ENCODE data around the gene FNBP1.
"Not testable (repeated sequence)": the region's sequence is repeated elsewhere in the genome, so short reads cannot be mapped to it uniquely, and the experiment has no call there.

- TF ChIP-seq ZBTB8A, ZNF18, CTCF, ZBTB10, ZEB2, SP7, SP2, YY1, REST, ZNF426 (tag by site-specific recombination; IDR thresholded peaks at IDR 0.05): not testable (repeated sequence)
Observed at GRCh38 chr9:129980224-129980623, 62.8 kb downstream of the FNBP1 start.
